GM21825 (cell line): ENCODE results near the gene IQSEC2.

Experiments
- ATAC-seq: cut with Tn5 transposase; IDR thresholded peaks from one replicate; pipeline ENCODE4 v1.9.1; 2021; ENCODE audit warnings: mild to moderate bottlenecking, moderate library complexity; ENCODE audit not compliant: unreplicated experiment

IQSEC2 gene

DNA sequence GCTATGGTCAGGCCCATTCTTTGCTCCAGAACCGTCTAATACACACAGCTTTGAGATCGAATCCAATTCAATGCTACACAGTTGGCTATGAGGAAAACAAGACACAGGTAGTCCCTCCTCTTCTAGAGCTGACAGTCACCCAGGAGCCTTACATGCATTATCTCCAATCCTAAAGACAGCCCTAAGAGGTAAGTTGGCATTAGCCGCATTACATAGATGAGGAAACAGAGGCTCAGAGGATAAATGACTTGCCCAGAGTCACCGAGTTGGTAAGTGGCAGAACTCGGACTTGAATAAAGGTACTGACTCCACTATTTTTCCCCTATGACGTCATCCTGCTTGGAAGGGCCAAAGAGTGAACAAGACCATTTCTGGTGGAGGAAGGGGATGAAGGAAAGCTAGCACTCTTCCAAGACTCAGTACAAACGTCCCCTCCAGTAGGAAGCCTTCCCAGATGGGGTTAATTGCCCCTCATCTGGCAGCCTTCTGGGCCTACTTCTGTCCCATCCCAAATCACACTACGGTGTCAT, 8.5 kb downstream of the IQSEC2 start:
- ATAC-seq: no peak

DNA sequence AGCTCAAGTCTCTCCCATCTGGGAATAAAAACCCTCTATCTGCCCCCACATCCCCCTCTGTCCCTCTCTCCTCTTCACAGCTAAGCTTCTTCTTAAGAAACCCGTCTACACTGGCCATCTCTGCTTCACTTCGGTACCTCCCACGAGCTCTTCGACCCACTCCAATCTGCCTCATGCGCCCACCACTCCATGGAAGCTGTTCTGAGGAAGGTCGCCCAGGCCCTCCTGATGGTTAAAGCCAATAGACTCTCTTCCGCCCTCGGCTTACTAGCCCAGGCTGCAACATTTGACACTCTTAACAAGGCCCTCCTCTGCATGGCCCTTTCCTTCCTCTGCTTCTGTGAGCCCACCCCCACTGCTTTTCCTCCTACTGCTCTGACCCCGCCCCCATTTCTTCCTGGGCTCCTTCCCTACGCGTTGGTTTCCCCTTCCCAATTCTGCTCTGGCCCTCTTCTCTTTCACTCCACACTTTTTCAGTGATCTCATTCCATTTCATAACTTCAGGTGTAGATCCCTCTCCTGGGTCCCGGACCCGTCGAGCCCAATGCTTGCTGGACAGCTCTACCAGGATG, 11.8 kb downstream of the IQSEC2 start:
- ATAC-seq: no peak

DNA sequence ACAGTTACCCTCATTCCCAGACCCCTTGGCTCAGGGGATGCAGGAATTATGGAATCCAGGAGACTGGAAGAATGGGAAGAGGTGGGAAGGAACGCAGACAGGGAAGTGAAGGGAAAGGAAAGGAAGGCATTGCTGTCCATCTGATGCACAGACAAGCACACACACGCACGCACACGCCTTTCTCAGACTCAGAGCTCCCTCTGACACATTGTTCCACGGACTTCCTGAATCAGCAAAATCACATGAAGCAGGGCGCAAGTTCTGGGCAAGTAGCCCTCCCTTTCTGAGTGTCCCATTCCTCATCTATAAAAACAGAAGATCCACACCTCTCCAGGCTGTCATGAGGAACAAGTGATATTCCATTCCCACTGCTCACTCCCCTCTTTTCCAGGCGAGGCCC, 13.2 kb downstream of the IQSEC2 start:
- no peak for ATAC-seq

DNA sequence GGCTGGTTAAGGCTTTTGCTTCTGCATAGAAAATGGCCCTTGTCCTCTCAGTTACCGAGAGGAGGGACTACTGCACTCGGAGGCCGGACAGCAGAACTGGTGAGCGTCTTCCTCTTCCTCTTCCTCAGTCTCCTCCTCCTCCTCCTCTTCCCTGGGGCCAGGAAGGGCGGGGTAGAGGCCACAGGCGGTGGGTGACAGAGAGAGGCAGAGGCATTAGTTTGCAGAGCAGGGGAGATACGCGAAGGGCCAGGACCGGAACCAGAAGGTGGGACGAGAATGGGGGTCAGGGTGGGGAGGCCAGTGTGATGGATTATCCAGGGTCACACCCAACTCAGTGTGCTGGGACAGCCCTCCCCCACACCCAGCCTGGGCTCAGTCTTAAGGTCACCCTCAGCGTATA, 14.5 kb downstream of the IQSEC2 start:
- ATAC-seq: no peak

DNA sequence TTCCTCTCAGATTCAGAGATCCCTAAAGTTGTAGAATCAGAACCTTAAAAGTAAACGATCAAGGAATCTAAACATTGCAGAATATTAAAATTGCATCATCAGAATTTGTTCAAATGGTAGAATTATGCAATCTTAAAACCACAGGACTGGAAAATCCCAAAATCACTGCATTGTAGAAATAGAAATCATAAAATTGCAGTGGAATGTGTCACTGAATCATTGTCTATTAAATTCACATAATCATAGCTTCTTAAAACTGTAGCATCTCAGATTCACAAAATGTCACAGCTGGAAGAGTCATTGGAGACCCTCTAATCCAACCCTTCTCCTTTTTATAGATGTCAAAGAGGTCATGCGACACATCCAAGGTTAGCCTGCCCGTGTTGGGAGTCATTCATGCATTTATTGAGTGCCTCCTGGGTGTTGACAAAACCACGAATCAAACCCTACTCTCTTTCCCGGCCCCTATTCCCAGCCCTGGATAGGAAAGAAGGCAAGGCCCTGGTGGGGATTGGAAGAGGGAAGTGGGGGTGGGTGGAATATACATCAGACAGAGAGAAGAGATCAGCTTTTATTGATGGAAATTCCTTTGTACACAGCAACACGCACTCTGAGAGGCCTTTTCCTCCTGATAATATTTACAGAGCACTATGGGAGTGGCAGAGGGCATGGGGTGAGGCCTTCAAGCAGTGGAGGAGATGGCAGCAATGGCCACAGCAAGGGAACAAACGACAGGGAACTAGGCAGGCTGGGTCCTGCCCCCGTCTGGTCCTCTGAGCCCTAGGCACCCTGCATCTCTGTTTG, 15.4 kb downstream of the IQSEC2 start:
- no peak for ATAC-seq

DNA sequence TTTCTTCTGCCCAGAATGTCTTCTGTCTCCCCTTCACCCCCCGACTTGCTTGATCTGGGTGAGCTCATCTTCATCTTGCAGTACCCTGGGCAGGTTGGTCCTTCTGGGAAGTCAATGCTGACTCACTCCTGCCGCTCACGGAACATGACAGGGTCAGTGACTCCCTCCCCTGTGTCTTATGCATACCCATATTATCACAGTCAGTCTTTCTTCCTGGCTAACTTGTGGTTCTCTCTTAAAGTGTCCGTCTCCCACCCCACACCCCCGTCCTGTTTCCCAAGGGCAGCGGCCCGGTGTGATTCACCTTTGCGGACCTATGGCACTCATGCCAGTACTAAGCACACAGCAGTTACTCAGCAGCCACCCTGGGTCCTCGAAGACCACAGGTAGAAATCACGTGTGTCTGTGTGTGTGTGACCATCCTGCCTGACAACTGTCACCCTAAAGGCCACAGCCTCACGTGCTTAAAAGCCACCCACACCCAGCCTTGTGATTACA, 17.7 kb downstream of the IQSEC2 start:
- no peak for ATAC-seq

DNA sequence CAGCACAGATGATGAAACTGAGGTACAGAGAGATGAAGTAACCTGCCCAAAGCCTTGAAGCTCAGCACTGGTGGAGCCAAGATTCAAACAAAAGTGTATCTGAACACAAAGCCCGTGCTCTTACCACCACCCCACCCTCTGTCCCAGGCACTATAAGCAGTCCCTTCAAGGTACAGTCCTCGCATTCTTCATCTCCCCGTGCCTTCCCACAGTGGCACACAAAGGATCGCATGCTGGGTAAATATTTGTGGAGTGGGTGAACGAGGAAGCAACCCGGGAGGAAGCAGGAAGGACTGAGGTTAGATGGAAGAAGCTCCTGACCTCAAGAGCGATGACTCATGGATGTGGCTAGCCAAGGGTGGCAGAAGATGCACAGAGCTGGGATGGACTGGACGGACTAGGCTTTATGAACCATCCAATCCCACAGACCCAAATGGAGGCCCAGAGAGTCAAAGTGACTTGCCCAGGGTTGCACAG, 18.4 kb downstream of the IQSEC2 start:
- ATAC-seq: no peak

DNA sequence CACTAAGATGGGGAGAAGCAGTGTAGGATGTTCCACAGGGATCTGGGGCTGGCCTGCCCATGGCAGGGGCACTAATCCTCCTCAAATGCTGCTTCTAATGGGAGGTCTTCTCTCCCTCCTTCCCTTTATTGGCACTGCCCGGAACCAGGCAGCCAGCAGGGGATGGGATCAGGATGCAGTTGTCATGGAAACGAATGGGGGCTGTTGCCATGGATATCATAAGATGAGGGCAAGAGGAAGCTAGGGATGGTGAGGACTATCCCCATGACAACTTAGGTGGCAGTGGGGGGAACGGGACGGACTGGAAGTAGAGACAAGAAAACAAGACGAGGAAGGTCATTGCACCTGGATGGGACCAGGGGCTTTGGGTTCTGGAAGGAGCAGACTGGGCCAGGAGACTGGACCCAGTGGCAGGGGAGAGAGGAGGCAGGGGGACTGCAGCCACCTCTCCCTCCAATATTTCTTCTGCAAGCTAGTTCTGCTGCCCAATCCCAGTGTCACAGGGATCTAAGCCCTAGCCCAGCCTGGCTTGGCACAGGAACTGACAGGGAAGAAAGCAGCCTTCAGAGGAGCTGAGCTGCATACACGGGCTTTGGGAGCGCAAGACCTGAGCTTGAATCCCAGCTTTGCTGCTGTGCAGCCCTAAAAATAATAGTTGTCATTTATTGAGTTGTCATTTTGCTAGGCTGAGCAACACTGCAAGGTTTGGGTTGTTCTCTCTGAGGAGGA, 19.0 kb downstream of the IQSEC2 start:
- no peak for ATAC-seq

DNA sequence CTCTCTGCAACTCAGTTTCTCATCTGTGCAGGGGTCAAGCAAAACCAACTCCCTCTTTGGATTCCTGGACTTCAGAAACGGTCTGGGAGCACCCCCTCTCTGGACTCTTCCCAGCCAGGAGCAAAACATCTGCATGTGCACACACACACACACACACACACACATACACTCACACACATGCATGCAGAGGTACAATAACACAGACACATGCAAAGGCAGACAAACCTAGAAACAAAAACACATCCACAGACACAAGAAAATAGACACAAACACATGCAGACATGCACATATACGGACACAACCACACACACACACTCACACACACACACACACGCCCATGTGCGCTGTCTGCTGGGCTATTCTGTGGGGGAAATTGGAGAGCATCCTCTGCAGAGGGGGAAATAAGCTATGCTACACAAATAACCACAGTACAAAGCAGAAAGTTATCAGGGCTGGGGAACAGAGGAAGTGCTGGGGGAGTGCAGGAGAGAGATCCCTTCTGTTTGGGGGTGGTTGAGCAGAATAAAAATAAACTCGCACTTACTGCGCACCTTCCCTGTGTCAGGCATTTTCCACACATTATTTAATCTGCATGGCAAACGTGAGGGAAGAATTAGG, 19.9 kb downstream of the IQSEC2 start:
- no peak for ATAC-seq

DNA sequence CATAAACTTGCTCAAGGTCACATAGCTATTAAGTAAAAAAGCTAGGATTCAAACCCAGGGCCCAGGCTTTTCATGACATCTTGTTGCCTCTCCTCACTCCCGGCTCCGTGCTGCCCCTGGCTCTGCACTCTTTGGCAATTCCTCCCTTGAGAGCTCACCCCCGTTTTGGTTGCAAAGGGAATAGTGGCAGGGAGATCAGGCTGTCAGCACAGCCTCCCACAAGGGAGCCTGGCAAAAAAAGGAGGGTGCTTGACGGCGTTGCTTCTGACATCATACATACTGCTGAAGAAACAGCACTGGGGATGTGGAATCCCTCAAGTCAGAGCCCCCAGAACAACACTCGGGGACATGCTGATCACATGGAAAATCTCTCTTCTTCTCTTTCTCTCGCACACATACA, 20.5 kb downstream of the IQSEC2 start:
- no peak for ATAC-seq

DNA sequence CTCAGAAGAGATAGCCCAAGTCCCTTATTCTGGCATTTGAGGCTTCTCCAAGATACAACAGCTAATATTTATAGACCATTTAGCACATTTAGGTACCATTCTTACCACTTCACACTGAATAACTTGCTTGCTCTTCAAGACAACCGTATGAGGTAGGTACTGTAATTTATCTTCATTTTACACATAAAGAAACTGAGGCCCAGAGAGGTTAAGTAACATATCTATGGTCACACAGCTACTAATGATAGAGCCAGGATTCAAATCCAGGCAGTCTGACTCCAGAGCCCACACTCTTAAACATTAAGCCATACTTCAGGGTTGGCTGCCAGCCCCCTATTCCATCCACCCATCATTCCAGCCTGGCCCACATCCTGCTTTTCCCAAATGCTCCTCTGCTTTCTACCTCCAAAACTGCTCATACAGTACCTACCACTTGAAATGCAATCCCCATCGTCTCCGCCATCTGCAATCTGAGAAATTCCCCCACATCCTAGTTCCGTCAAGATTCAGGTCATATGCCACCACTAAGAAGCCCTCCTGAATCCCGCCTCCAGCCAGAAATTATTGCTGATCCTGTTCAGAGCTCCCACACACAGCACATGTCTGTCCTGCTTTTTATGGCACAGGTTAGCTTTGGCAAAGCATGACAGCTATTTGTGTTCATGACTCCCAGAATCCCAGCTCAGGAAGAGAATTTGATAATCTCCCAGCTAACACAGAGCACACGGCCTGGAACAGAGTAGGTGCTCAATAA, 23.5 kb downstream of the IQSEC2 start:
- no peak for ATAC-seq

DNA sequence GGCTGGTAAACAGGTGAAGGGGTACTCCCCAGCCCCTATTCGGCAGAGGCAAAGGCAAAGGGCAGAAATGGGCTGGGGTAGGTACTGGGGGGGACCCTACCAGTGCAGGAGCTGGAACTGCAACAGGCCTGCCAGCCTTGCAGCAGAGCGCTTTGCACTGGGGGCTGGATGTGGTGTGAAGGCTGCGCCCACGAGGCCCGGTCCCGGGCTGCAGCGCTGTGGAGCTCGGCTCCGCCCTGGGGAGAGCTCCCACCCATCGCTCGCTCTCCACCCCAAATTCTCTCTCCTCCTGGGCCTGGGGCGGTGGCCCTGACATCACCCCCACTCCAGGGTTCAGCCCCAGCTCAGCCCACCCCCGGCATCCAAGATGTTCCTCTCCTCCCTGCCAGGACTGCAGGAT, 24.2 kb downstream of the IQSEC2 start:
- ATAC-seq: no peak

DNA sequence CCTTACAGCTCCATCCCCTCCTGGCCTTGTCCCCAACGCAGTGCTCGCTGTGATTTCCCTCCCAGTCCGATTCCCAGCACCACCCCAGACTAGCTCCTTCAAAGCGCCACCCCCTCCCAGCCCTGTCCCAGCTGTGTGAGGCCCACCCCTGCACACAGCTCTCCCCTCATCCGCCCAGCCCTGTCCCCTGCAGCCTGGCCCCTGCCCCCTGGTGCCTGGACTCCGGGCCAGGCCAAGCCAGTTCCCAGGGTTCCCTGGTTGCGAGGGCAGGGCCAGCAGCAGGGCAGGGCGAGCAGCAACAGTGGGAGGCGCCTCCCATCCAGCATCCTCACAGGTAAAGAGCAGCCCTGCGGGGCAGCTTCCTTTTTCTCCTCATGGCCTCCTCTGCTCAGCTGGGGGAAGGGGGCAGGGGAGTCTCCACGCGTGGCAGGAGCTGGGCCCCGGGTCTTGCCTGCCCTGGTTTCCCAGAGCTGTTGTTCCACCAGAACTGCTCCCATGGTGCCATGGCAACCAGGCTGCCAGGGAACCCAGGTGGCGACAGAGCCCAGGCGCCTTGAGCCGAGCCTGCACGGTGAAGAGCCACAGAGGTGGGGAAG, 24.8 kb downstream of the IQSEC2 start:
- ATAC-seq: no peak

DNA sequence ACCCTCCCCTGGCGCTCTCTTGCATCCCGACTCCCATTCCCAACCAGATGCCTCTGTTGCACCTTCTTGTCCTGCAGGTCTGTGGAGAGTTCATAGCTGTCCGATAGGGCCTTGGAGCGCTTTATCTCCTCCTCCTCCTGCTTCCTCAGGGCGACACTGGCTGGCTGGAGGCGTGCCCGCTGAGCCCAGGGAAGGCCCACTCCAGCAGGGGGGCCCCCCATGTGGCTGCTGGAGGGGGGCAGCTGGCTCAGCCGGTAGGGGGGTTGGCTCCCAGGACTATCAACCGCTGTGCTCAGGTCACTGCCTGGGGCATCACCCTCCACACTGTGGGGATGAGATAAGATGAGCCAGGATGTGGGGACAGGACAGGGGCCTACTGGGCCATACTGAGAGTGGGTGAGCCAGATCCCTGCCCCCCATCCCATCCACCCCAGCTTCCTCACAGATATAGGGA, 25.6 kb downstream of the IQSEC2 start:
- ATAC-seq: no peak

DNA sequence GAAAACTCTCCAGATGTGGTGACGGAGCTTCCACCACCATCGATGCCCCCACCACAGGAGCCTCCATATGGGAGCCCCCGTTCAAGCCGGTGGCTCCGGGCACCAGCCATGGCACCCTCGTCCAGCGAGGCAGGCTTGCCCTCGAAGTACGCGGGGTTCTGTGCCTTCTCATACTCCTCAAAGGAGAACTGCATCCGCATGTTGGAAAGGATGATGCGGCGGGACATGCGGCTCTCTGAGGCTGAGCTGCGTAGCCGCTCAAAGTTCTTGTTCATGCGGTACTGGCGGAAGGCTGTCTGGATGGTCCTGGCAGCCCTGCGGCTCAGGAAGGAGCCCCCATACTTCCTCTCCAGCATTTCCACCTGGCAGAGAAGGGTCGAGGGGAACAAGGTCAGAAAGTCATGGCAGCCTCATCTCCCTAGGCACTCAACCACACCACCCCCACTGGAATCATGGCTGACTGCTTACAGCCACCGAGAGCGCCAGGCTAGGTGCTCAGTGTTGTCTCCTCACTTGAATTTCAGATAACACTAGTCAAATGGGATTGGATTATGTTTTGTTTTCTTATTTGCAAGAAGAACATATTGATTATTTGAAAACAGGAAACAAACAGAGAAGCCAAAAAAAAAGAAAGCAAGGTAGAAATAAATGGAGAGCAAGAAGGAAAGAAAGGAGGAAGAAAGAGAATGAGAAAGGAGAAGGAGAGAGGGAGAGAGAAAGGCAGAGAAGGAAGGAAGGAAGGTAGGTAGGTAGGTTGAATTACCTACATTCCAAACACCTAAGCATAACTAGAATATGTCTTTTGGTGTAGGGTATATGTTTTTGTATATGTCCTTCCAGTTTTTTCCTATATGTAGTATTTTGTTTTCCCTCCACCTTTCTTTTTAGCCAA, 26.6 kb downstream of the IQSEC2 start:
- ATAC-seq: no peak

DNA sequence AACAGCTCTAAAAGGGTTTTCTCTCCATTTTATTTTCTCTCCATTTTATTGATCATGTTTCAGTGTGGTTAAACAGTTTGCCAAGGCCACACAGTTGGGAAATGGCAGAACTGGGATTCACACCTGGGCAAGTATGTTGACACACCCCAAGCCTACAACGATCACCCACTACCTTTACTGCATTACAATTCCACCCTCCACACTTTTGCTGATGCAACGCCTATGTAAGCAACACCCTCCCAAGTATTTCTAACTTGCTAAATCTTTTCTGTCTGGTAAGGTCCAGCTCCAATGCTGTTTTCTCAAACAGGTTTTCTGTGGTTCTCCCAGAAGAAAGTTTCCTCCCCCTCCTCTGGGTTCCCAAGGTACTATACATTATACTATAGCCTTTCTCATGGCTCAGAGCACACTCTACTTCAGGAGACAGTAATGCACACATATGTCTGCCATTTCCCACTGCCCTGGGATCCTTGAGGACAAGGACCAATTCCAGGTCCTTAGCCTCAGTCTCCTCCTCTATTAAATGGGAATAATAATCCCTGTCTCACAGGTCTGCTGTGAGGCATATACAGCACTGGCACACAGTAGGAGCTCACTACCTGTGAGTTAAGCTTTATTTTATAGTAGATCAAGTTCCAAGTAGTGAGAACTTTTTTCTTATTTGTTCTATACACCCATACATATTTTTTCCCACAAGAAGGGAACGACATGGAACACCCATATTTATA, 27.9 kb downstream of the IQSEC2 start:
- no peak for ATAC-seq

DNA sequence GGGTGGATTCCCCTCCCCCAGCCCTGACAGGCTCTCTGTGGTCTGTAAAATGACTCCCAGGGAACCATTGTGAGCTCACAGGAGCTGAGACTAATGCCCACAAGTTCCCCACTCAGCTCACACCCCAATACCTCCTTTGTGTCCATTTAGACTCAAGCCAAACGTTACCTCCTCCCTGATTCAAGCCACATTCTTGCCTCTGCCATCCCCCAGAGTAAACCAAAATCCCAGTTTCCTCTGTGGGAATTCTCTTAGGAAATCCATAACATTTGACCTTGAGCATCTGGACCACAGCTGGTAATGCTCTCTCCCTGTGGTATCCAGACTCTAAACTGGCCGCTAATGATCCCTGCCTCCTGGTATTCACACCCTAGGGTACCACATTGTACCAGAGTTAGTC, 30.1 kb downstream of the IQSEC2 start:
- no peak for ATAC-seq

DNA sequence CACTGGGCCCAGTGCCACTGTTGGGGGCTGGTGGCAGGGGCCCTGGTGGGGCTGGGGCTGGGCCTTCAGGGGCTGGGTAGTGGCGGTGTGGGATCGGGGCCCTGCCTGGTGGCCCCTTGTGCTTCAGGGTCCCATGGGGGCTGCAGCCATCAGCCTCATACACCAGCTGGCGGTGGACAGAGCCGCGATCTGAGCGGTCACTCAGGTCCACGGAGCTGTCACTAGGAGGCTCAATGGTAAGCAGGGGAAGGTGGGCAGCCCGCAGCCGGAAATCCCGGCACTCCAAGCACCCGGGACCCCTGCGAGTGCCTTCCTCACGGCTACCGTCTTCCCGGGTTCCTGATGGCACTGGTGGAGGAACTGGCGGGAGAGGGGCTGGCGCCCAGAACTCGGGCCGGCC, 30.8 kb downstream of the IQSEC2 start:
- no peak for ATAC-seq
